ENCODE data around the gene SMAD6.

SMAD6 gene

DNA sequence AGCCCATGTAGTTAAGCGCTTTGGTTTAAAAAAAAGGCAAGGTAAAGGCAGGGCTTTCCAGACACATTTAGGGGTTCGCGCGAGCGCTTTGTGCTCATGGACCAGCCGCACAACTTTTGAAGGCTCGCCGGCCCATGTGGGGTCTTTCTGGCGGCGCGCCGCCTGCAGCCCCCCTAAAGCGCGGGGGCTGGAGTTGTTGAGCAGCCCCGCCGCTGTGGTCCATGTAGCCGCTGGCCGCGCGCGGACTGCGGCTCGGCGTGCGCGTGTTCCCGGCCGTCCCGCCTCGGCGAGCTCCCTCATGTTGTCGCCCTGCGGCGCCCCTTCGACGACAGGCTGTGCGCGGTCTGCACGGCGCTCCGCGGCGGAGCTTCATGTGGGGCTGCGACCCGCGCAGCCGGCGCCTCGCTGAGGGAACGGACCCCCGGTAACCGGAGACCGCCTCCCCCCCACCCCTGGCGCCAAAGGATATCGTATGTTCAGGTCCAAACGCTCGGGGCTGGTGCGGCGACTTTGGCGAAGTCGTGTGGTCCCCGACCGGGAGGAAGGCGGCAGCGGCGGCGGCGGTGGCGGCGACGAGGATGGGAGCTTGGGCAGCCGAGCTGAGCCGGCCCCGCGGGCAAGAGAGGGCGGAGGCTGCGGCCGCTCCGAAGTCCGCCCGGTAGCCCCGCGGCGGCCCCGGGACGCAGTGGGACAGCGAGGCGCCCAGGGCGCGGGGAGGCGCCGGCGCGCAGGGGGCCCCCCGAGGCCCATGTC lies 927 bp downstream of the SMAD6 start:
- DNase-seq (ENCODE audit: low read depth in 2 of 2, low spot score in 1 of 2), result no peak

GRCh38 chr15:66703540-66703941 lies 1.5 kb downstream of the SMAD6 start:
- DNase-seq (ENCODE audit: low read depth in 2 of 2, low spot score in 1 of 2), result no peak

GRCh38 chr15:66704019-66704802 lies 2.2 kb downstream of the SMAD6 start:
- no peak for DNase-seq (ENCODE audit: low read depth in 2 of 2, low spot score in 1 of 2)

DNA sequence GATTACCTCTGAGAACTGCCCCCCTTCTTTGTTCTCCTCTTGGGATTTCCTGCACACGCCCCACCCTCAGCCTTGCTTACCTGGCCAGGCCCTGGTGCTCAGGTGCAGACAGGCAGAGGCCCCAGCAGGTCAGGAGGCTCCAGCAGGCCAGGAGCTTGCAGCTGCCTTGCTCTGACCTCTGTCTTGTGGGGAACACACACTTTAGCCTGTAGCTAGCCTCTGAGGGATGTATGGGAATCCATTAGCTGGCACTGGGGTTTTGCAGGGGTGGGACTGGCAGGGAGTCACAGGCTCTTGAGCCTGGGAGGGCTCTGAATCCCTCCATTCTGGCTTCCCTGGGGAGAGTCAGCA lies 2.7 kb downstream of the SMAD6 start:
- DNase-seq (ENCODE audit: low read depth in 2 of 2, low spot score in 1 of 2), result no peak

GRCh38 chr15:66705277-66706146 lies 3.5 kb downstream of the SMAD6 start:
- no peak for DNase-seq (ENCODE audit: low read depth in 2 of 2, low spot score in 1 of 2)

DNA sequence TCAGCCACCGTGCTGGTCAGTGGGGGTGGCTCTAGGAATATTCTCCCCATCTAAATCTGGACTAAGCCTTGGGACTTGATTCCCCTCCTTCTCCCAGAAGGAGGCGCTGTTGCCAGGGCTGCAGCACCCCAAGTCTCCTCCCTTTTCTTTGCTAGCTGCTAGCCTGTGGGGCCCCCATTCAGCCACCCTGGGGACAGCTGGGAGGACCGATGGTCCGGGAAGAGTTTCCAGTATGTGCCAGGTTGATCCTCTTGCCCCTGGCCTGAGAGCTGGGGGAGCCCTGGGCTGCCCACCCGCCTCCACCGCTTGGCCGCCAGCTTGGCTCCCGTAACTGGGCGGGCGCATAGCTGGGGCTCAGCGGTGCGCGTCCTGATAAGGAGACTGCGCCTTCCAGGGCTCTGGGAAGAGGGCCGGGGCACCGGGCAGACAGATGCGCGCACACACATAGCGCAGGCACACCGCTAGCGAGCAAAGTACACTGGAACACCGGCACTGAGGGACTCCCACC lies 4.2 kb downstream of the SMAD6 start:
- DNase-seq (ENCODE audit: low read depth in 2 of 2, low spot score in 1 of 2), result no peak

GRCh38 chr15:66706840-66707239 lies 4.8 kb downstream of the SMAD6 start:
- no peak for DNase-seq (ENCODE audit: low read depth in 2 of 2, low spot score in 1 of 2)

GRCh38 chr15:66707310-66708082 lies 5.5 kb downstream of the SMAD6 start:
- no peak for DNase-seq (ENCODE audit: low read depth in 2 of 2, low spot score in 1 of 2)

DNA sequence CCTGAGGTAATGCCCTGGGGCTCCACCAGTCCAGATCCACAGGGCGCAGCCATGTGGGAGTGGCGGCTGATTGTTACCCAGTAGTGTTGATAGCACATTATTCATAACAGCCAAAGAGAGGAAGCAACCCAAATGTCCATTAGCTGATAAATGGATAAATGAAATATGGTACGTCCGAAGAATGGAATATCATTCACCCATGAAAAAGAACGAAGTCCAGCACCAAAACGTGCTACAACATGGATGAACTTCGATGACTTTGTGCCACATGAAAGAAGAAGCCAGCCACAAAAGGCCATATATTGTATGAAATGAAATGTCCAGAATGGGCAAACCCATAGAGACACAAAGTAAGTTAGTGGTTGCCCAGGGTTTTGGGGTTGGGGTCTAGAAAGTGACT lies 6.4 kb downstream of the SMAD6 start:
- DNase-seq (ENCODE audit: low read depth in 2 of 2, low spot score in 1 of 2), result no peak

DNA sequence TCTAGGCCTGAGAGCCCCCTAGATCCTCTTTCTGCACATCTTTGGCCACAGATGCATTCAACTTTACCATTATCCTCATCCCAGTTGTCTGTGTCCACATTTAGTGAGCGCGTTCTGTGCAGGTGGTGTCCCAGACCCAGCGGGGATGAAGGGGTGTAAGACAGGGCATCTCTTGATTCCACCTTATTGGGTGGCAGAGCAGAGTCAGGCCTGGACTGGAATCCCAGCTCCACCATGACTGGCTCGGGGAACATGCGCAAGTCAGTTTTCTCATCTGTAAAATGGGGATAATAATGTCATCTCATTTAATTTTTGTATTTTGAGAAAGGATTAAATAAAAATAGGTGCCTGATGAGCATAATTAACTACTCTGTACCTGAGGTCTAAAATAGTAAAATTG lies 7.8 kb downstream of the SMAD6 start:
- no peak for DNase-seq (ENCODE audit: low read depth in 2 of 2, low spot score in 1 of 2)

GRCh38 chr15:66711260-66711659 lies 9.2 kb downstream of the SMAD6 start:
- DNase-seq (ENCODE audit: low read depth in 2 of 2, low spot score in 1 of 2), result no peak

DNA sequence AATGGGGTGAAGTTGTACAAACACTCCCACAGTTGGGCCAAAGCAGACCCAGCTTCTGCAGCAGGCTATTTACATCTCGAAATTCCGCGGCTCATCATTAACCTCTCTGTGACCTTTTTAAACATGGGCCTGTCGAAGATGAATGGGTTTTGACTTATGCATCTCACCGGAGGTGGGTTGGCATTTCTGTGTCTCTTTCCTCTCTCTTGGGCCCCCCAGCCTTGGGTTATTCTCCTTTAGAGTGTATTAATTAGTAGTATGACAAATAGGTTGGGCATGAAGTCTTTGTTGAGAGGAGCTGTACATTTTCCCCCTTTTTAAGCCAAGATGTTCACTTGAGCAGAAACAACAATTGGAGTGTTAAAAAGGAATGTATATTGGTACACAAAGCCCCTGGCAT lies 9.8 kb downstream of the SMAD6 start:
- no peak for DNase-seq (ENCODE audit: low read depth in 2 of 2, low spot score in 1 of 2)

GRCh38 chr15:66713843-66714508 lies 11.9 kb downstream of the SMAD6 start:
- no peak for DNase-seq (ENCODE audit: low read depth in 2 of 2, low spot score in 1 of 2)

DNA sequence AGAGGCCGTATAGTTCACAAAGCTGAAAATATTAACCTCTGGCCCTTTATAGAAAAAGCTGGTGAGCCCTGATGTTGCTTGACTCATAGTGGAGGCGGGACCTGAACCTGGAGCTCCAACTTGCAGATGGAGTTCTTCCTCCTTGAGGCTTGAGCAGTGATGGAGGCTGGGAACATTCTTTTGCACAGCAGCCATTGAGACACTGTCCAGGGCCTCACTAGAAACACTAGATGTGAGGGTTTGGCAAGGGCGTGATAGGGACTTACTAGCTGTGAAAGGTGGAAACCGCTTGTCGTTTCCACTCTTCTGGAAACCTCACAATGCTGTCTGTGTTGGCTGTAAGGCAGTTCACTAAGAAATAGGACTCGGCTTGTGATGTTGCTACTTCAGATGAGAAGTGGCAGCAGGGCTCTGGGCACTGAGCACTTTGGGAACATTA lies 12.5 kb downstream of the SMAD6 start:
- no peak for DNase-seq (ENCODE audit: low read depth in 2 of 2, low spot score in 1 of 2)

GRCh38 chr15:66715181-66715624 lies 13.2 kb downstream of the SMAD6 start:
- DNase-seq (ENCODE audit: low read depth in 2 of 2, low spot score in 1 of 2), result no peak

GRCh38 chr15:66715720-66716655 lies 14.0 kb downstream of the SMAD6 start:
- no peak for DNase-seq (ENCODE audit: low read depth in 2 of 2, low spot score in 1 of 2)

- DNase-seq (ENCODE audit: low read depth in 2 of 2, low spot score in 1 of 2), result no peak
Measured at GRCh38 chr15:66716656-66717020, 14.6 kb downstream of the SMAD6 start.

DNA sequence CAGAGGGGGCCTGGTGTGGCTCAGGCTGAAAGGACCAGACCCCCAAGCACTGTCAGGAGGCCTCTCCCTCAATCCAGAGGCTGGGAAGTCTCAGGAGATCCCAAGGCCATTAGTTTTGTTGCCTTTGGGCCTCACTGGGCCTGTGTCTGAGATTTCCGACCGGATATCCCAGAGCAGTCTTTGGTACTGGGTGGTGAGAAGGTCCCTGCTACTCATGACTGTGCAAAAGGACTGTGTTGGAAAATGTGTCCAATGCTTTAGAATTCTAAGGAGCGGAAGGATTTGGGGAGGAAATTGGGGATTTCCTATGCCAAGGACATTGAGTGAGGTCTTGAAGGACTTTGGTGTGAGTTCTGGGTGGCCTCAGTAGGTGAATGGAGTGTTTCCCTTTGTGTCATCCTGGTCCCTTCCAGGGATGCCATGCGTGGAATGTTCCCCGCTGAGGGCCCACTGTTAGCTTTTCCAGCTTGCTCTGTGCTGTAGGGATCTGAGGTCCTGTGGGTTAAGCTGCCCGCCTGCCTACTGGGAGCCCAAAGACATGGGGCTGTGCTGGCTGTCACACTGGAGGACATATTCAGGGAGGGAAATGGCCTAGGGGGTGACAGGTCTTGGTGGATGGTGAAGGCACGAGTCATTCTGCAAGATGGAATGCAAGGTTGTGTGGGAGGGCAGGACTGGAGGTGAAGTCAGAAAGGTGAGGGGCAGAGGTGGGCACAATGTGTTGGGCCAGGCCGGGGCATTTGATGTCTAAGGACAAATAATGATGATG lies 16.4 kb downstream of the SMAD6 start:
- DNase-seq (ENCODE audit: low read depth in 2 of 2, low spot score in 1 of 2), result no peak

All from stimulated activated CD8-positive, alpha-beta memory T cell treated with anti-CD3 and anti-CD28 coated beads, Interleukin-4, amount 100 ng/mL, for 4 hours (primary cell).